ENCODE results near the gene TRIM71.
"Not testable (repeated sequence)": the region's sequence is repeated elsewhere in the genome, so short reads cannot be mapped to it uniquely, and the experiment has no call there.

The TRIM71 gene

DNA sequence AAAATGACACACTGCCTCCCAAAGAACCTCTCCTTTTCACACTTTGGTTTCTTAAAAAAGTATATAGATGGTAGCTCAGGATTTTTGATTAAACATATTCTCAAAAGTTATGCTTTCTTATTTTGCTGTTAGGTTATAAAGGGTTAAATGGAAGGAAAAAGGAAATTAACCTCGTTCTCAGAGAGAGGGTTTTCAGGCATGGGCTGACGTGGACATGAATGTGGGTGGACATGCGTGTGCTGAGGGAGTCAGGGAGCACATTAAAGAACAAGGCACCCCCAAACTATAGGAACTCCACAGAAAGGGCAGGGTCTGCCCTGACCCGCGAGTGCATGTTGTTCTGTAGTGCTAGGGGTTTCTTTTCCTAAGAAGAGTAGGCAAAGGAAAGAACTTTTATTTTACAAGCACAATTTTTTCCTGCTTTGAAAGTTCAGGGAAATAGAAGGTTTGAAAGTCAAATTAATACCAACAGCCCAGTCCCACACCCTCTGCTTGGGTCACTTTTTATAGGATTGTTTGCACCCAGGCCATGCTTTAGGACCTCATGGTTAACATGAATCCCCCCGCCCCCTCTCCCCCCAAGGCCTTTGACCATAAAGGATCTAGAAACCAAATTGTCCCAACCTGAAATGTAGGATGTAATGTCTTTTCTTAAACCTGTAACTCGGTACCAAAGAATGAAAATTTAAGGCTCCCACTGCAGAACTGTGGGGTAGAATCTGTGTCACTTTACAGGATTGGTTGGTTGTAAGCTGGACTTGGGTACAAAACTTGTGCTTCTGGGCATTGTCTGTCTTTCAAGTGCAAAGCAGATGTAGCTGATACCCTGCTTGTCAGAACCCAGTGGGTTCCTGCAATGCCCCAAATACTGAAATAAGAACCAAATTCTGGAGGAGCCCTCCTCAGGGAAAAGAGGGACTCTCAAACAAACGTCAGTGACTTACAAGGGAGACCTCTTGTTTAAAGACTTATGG is 75.1 kb downstream of the TRIM71 start:
- DNase-seq: no peak

DNA sequence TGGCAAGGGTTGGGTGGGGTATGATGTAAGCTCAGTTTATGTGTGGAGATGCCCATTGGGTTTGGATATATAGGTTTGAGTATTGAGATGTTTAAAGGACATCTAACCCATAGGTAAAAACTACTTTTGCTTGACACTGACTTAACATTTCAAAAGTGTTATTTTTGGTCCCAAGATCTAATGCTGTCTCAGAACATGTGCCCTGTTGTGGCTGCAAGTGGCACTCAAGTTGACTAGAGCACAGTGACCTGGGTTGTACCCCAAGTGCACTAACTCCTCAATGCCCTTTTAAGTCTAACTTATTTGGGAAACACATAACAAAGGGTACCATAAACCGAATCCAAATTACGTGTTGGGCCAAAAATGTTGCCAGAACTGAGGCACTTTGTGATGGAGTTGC is 77.2 kb downstream of the TRIM71 start:
- DNase-seq: no peak

DNA sequence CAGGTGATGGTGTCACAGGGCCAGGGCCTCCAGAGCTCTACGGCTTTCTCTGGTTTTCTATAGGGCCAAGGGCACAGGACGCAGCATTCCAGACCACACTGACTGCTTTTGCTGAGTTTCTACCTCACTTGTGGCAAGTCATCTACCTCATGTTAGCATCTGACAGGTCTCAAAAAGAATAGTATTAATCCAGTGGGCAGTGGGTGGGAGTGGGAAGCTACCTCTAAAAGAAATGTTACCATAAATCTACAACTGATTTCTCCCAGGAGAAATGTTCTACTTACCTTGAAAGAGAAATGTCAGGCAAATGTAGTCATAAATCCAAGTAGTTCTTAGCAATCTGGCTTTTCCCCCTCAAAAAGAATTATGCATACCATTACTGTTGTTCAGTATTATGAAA is 77.9 kb downstream of the TRIM71 start:
- DNase-seq: no peak

DNA sequence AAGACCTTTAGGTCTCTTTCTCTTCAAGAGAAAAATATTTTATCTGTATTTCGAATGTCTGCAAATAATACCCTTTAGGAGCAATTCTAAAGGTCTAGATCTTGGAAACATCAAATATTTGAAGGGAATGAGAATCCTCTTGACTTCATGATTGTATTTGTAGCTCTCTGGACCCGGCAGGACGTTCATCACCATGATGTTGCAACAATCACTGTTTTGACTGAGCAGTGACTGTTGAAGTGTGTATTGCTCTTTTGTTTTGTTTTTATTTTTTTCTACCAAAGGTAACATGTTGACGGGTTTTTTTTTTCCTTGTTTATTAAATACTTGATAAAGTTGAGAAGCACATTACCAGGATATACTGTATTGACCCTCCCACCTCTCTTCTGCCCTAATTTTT is 78.3 kb downstream of the TRIM71 start:
- DNase-seq: no peak

DNA sequence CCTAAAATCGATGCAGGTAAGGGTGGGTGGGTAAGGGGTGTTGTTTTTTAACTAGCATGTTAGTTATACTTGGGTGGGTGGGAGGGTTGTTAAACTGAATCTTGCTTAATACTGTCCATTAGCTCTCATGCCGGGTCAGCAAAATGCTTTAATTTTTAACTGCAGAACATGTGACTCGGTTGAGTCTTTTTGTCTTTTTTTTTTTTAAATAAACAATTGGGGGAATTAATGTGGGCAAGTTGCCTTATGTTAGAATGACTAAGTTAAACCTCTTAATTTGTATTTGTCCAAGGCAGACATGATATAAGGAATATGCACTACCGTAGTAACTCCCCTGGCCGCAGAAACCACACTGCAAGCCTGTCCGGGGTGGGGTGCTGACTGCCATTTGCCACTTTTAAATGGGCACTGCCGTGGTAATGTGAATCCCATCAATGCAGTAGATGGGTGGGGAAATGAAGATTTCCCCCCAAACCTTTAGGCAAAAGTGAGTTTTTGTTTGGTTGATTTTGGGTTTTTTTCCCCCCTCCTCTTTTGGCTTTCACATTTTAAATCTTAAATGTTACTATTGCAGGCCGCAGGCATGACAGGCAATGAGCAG is 79.3 kb downstream of the TRIM71 start:
- no peak for DNase-seq

DNA sequence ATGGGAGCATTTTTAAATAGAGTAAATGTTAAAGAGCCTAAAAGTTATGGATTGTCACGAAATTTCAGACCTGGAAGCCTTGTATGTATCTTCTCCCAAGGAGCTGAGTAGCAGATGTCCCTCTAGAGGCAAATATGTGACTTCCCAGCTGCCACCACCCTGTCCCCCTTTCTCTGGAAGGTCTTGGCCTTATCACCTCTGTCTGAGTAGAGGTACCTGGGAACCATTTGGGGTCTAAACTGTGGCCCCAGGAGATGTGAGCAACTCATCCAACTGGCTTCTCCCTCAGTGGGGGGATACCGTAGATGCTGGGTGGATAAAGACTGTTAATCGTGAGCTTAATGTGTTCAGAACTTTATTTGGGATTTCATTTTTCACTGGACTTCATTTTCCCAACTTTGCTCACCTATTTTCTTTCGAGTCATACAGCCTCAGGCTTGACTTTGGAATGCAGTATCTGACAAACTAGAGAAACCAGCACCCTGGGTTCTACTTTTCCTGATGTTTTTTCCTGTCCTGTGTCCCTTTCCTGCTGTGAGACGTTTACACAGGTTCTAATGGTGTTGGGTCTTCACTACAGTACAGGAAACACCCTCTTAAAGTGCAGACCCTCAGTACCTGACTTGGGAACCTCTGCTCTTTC is 80.3 kb downstream of the TRIM71 start:
- DNase-seq: no peak

DNA sequence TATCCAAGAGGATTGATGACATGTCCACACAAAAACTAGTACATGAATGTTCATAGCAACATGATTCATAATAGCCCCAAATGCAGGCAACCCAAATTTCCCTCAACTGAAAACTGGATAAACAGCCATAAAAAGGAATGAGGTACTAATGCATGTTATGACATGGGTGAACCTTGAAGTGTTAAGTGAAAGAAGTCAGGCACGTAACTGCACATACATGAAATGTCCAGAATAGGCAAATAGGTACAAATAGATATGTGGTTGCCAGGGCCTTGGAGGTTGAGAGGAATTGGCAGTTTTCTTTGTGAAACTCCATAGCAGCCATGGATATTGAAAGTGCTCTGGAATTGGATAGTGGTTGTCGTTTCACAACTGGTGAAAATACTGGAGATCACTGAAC is 81.5 kb downstream of the TRIM71 start:
- no peak for DNase-seq

DNA sequence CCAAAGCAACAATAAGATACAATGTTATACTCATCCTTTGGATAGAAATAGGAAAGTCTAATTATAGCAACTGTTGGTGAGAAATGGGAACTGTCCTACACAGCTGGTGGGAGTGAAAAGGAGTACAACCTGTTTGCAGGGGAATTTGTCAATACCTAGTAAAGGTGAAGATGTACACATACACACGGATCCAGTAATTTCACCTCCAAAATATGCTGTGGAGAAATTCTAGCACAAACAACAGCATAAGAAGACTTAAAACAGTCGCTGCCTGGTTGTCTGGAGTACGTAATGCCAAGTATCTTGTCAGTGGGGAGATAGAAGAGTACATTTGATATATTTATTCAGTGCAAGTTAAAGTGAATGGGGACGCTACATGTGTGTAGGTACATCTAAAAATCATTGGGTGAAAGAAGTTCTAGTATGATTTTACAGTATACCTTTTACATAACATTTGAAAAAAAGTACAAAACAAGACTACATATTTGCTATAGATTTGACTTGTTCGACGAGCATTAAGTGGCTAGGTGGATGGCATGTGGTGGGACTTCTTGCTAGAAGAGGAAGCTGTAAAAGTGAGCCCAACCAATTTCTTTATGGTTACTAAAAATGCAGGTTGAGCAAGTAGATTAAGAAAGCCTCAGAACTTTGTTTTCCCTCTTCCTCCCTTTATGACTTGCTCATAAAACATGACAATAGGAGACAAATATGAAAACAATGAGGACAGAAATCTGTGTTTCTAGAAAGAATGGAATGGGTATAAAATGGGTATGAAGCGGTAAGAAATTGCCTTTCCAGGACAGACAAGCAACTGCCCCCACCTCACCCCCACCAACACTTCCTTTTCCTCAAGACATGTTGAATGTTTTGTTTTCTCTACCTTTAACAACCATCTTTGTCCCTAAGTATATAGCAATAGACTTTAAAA is 83.5 kb downstream of the TRIM71 start:
- DNase-seq: no peak

DNA sequence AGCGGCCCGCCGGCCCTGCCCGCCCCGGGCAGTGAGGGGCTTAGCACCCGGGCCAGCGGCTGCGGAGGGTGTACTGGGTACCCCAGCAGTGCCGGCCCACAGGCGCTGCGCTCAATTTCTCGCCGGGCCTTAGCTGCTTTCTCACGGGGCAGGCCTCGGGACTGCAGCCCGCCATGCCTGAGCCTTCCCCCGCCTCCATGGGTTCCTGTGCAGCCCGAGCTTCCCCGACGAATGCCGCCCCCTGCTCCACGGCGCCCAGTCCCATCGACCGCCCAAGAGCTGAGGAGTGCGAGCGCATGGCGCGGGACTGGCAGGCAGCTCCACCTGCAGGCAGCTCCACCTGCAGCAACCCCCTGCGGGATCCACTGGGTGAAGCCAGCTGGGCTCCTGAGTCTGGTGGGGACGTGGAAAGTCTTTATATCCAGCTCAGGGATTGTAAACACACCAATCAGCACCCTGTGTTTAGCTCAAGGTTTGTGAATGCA is 85.1 kb downstream of the TRIM71 start:
- peak in 1 of 2 donors; percentile 4 for DNase-seq

DNA sequence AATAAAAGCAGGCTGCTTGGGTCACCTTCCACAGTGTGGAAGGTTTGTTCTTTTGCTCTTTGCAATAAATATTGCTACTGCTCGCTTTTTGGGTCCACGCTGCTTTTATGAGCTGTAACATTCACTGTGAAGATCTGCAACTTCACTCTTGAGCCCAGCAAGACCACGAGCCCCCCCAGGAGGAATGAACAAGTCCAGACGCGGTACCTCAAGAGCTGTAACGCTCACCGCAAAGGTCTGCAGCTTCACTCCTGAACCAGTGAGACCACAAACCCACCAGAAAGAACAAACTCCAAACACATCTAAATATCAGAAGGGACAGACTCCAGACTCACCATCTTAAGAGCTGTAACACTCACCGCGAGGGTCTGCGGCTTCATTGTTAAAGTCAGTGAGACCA is 86.2 kb downstream of the TRIM71 start:
- no peak for DNase-seq

DNA sequence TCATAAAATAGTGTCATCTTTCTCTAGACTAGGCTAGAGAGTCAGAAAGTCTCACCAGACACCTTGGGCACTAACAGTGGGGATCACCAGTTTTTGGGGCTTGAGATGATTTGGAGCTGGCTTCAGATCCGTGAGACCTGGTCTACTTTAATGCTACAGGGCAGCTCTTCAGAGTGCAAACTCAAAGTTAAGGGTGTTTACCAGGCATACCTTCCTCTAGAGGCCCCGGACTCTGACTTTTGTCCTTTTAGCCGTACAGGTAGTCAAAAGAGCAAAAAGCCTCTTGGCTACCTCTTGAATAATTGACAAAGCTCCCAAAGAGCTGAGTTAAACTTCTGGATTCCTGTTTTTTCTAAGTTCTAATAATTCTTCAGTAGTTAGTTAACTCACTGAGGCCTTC is 92.2 kb downstream of the TRIM71 start:
- no peak for DNase-seq

DNA sequence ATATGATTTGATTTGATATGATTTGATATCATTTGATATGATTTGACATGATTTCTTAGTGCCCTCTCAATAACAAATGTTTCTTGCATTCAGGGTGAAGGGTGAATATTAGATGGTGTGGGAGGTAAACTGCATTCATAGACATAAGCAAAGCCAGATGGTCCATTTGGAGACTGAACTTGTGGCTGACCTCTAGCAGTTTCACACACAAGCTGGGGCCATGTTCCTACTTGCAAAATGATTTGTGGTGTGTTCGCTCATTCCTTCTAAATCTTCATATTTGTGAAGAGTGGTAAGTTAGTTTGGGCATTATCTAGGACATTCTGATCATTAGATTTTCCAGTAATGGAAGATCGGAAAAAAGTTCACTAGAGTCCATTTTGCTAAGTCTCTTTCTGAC is 93.2 kb downstream of the TRIM71 start:
- no peak for DNase-seq

DNA sequence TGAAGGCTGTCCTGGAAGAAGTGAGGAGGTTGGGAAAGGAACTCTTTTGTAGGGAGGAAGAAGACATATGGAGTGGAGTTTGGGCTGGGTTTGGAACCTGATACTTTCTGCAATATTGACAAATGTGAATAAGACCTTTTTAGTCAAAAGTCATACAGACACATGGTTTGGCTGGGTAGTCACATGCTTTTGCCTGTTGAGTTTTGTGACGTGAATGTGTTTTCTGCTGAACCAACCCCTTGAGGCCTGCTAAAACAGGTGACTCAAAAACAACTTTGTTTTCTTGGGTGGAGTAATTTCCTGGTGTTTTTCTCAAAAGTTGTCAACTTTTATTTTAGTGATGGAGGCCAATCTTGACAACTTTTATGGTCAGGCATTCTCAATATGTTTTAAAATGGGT is 94.2 kb downstream of the TRIM71 start:
- DNase-seq: no peak

DNA sequence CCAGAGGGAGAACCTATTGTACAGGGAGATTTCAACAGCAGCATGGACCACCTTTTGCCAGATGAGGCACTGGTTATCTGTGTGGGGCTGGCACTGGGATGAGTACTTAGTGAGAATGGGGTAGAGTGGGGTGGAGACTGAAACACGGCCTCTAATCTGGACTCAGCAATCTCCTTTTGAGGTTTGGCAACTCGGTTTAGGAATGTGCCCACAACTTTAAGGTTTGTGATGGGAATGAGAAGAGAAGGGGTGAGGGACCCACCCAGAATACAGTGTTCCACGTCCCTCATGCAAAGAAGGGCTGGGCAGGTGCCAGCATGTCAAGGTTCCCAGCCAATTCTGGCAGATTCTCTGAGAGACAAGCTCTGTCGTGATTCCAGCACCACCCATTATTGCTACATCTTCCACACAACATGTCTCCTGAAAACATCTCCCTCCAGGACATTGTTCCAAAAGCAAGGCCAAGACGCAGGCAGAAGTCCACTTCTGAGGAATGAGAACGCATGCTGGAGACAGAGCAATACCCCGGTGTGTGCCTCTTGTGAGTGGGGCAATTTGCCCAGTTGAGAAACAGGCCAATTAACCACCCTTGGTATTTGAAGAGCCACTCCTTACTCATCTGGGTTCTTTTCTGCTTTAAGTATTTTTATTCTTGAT is 96.1 kb downstream of the TRIM71 start:
- no peak for DNase-seq

DNA sequence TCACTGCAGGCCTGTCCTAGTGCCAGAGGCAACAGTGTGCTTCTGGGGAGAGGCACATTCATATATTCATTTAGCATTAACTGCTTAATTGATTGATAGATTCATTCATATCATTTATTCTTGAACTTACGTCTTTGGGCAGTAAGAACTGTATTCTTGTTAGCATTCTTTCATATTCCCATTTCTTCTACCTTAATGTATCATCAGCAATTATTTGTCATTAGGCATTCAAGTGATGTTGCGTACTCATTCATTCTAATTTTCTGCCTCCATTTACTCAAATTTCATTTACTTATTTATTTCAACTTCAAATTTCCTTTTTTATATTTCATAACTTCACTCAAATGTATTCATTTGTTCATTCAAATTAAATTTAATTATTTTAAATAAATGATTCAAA is 102.1 kb downstream of the TRIM71 start:
- DNase-seq: no peak

DNA sequence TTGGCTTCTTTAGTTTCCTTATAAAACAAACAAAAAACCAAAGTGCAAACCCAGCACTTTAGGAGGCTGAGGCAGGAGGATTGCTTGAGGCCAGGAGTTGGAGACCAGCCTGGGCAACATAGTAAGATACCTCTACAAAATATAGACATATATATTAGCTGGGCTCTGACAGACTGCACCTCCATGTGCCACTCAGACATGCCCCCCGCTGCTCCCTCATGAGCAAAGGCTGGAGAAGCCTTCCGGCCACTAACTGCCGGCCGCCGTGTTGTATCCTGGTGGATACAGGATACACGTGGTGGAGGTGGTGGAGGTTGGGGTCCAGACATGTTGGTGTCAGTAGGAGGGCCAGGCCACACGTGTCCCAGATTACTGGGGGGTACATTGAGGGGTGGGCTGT is 104.3 kb downstream of the TRIM71 start:
- no peak for DNase-seq

DNA sequence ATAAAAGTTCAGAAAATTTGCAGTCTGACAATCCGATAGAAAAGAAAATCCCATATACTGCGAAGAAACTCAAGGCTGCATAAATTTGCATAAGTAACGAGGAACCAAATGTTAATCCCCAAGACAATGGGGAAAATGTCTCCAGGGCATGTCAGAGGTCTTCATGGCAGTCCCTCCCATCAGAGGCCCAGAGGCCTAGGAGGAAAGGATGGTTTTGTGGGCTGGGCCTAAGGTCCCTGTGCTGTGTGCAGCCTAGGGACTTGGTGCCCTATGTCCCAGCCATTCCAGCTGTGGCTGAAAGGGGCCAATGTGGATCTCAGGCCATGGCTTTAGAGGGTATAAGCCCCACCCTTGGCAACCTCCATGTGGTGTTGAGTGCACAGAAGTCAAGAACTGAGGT is 112.4 kb downstream of the TRIM71 start:
- no peak for DNase-seq

DNA sequence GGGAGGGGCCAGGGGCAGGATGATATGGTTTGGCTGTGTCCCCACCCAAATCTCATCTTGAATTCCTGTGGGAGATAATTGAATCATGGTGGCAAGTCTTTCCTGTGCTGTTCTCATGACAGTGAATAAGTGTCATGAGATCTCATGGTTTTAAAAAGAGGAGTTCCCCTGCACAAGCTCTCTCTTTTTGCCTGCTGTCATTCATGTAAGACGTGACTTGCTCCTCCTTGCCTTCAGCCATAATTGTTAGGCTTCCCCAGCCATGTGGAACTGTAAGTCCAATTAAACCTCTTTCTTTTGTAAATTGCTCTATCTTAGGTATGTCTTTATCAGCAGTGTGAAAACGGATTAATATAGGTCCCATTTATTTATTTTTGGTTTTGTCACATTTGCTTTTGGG is 113.5 kb downstream of the TRIM71 start:
- DNase-seq: peak in 1 of 2 donors; percentile 4

DNA sequence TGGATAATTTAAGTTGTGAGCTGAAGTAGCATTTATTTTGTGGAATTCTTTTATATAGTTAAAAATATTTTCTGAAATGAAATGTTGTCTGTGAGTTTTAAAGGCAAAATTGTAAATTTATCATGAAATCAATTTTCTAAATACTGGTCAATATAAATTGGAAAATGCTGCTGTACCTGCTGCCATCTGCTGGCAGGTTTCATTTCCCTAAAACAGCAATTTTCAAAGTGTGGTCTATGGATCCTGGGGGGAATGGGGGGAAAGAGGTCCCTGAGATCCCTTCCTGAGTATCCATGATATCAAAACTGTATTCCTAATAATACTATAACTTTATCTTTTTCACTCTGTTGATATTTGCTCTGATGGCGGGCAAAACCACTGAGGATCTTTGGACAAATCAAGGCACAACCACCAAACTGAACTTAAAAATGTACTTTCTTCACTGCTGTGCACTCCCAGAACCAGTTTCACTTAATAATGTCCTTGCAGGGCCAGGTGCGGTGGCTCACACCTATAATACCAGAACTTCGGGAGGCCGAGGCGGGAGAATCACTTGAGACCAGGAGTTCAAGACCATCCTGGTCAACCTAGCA is 116.4 kb downstream of the TRIM71 start:
- peak; percentile 30 to 51 for DNase-seq

DNA sequence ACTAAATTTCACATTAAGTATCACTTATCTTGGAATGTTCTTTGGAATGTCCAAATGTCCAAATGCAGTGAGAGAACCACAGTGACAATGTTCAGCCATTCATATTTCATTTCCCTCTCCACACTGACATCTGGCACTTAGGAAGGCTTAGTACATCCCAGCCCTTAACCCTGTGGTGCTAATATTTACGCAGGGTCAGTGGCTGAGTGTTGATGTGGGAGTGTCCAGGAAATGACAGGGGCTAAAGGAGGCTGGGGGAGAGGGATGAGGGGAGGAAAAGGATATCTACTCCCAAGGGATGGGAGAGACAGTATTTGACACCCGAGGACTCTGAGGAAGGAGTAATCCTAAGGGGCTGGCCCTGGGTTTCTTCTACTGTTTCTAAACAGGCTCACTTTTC is 119.5 kb downstream of the TRIM71 start:
- no peak for DNase-seq

DNA sequence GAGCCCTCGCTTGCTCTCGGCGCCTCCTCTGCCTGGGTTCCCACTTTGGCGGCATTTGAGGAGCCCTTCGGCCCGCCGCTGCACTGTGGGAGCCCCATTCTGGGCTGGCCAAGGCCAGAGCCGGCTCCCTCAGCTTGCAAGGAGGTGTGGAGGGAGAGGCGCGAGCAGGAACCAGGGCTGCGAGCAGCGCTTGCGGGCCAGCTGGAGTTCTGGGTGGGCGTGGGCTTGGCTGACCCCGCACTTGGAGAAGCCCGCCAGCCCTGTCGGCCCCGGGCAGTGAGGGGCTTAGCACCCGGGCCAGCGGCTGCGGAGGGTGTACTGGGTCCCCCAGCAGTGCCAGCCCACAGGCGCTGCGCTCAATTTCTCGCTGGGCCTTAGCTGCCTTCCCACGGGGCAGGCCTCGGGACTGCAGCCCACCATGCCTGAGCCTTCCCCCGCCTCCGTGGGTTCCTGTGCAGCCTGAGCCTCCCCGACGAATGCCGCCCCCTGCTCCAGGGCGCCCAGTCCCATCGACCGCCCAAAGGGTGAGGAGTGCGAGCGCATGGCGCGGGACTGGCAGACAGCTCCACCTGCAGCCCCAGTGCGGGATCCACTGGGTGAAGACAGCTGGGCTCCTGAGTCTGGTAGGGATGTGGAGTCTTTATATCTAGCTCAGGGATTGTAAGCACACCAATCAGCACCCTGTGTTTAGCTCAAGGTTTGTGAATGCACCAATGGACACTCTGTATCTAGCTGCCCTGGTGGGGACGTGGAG is 121.9 kb downstream of the TRIM71 start:
- not testable (repeated sequence) for DNase-seq

Data from inflammatory macrophage (primary cell).